Suppressor macrophage (primary cell): ENCODE data around the gene DCAF4.

ENCODE experiments used
- DNase-seq, 4 experiments: peaks; one replicate each; pipeline ENCODE4 v3.0.0-alpha.2; 2020 to 2022

DCAF4 gene

GRCh38 chr14:72894623-72895378, 31.5 kb upstream of the DCAF4 start:
- DNase-seq, result no peak

GRCh38 chr14:72898448-72898847, 27.8 kb upstream of the DCAF4 start:
- no peak for DNase-seq

DNA sequence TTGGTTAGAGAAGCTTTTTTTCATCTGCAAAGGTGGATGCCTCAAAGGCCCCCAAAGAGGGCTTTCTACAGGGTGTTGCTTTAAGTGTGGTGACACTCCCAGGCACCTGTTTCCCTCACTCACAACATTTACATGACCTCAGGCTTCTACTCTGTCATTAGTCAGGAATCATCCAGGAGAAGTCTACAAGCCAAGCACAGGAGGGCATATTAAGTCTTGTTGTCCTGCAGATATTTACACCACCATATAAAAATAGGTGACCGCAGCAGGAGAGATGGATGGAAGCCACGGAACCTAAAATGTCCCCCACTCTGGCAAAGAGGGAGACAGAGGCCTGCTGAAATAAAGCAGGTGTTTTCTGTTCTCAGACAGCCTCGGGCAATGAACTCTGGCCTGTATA, 24.9 kb upstream of the DCAF4 start:
- no peak for DNase-seq

GRCh38 chr14:72902801-72903530, 23.3 kb upstream of the DCAF4 start:
- no peak for DNase-seq

GRCh38 chr14:72903716-72904115, 22.5 kb upstream of the DCAF4 start:
- peak; percentile 9 to 68 (median 45) for DNase-seq

GRCh38 chr14:72904218-72904617, 22.0 kb upstream of the DCAF4 start:
- DNase-seq, result no peak

- peak; percentile 79 to 91 (median 82) for DNase-seq
Observed at GRCh38 chr14:72904840-72905561, 21.3 kb upstream of the DCAF4 start.

- DNase-seq, result no peak
Observed at GRCh38 chr14:72906316-72906715, 19.9 kb upstream of the DCAF4 start.

DNA sequence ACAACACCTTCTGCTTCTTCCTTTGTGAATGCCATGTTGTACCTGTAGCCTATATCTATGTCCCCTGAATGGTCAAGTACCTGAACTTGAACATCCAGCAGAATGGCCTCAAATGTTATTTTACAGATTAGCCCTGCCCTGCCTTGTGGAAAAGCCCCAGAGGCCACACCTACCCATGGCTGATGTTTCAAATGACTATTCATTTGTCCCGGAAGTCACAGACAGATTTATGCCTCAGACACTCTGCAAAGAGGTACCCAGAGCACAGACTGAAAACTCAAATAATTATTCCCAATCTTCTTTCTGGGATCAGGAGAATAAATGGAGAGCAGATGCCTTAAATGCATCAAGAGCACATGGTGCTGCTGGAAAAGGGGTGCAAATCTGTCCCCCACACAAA, 19.4 kb upstream of the DCAF4 start:
- DNase-seq, result no peak

DNA sequence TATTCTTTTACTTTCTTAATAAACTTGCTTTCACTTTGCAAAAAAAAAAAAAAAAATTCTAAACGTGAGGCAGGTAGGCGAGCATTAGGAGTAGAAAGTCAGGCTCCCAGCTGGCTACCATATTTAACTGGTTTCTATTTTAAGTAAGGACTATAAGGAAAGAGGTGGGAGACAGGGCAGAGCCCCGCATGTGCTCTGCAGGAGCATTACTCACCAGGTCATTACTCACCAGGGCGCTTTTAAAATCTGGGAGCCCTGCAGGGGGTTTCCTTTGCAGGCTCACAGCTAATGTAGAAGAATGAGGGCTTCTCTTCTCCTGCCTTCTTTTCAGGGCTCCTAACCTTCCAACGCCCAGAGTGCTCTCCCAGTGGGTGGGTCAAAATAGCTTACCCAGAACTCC, 18.4 kb upstream of the DCAF4 start:
- peak in 1 of 4 experiments; percentile 7 for DNase-seq

- DNase-seq, result no peak
Observed at GRCh38 chr14:72909163-72909562, 17.1 kb upstream of the DCAF4 start.

DNA sequence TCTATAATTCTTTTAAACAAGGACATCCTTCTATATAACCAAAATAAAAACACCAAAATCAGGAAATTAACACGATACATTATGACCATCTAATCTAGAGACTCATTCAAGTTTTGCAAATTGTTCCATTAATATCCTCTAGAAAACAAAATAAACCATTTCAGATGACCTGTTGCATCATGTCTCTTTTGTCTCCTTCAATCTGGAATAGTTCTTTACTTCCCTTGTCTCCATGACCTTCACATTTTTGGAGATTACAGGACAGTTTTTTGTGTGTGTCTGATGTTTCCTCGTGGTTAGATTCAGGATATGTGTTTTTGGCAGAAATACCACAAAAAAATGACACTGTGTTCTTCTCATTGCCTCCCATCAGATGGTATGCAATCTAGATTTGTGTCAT, 12.5 kb upstream of the DCAF4 start:
- no peak for DNase-seq

DNA sequence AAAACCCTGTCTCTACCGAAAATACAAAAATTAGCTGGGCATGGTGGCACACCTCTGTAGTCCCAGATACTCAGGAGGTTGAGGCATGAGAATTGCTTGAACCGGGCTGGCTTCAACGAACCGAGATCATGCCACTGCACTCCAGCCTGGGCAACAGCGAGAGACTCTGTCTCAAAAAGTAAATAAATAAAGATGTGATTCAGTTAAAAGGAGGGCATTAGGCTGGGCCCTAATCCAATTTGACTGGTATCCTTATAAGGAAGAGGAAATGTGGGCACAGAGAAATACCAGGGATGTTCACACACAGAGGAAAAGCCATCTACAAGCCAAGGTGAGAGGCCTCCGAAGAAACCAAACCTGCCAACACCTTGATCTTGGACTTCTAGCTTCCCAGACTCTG, 10.1 kb upstream of the DCAF4 start:
- no peak for DNase-seq

- no peak for DNase-seq
Observed at GRCh38 chr14:72917094-72917802, 9.0 kb upstream of the DCAF4 start.

GRCh38 chr14:72920008-72920407, 6.3 kb upstream of the DCAF4 start:
- no peak for DNase-seq

- DNase-seq, result no peak
Observed at GRCh38 chr14:72921396-72921795, 4.9 kb upstream of the DCAF4 start.

GRCh38 chr14:72924337-72924736, 1.9 kb upstream of the DCAF4 start:
- DNase-seq, result no peak

- no peak for DNase-seq
Observed at GRCh38 chr14:72925171-72925759, 999 bp upstream of the DCAF4 start.

- no peak for DNase-seq
Observed at GRCh38 chr14:72925815-72926291, 411 bp upstream of the DCAF4 start.

GRCh38 chr14:72928872-72929271, 2.6 kb downstream of the DCAF4 start:
- no peak for DNase-seq

DNA sequence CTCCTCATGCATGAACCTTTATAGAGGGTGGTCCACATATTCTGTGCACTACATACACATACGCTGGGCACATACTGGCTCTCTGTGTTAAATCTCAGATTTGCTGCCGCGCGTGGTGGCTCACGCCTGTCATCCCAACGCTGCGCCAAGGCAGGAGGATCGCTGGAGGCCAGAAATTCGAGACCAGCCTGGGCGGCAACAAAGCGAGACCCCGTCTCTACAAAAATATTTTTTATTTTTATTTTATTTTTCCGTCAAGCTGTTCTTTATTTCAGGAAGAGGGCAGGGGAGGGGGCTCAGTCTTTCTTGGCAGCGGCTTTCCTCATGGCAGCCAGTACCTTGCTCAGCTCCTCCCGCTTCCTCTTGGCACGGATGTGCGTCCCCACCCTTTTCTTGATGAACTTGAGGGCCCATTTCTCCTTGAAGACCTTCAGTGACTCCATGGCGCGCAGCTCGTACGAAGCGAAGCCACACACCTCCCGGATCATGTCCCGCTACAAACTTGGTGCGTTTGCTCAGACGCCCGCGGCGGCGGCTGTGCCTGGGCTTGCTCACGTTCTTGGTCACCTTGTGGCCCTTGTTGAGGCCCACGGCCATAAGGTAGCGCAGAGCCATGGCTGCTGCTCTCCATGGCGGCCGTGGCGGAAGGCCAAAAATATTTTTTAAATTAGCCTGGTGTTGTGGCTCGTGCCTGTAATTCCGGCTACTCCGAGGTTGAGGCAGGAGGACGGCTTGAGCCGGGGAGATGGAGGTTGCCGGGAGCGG, 3.2 kb downstream of the DCAF4 start:
- no peak for DNase-seq

DNA sequence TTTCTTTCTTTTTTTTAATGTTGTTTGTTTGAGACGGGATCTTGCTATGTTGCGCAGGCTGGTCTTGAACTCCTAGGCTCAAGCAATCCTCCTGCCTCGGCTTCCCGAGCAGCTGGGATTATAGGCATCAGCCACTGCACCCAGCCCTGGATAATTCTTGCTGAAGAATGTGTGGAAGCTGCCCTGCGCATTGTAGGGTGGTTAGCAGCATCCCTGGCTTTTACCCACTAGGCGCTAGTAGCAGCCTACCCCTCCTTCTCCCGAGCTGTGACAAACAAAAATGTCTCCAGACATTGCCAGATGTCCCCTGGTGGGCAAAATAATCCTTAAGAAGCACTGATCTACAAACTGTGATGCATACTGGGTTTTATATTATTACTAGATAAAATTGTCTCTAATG, 6.6 kb downstream of the DCAF4 start:
- DNase-seq, result no peak
